ENCODE measurements around the gene CUL7. TPM values are rescaled to one million over a fixed set of nuclear protein-coding genes. Genes with fewer than 3 reads are reported as not detected.

The CUL7 gene
- polyA plus RNA-seq, 1 donor (not counting 4 experiments of a cell fraction or from before 2014, with no cell fraction given) = 8.1 TPM

- Histone ChIP-seq H3K9me1 (ENCODE audit: control insufficient read depth, extremely low read depth, insufficient read depth, low read length) (no peaks in the 10 kb centered on the region), H3K79me2 (ENCODE audit: control insufficient read depth, insufficient read depth, low read length) (no peaks in the 10 kb centered on the region), H3K27ac (ENCODE audit: control insufficient read depth, insufficient read depth, low read length) (no peak overlapping the region), H3K4me3 (ENCODE audit: control insufficient read depth in 2 of 3, extremely low read depth in 1 of 3, insufficient read depth in 2 of 3, low read depth in 1 of 3, low read length in 3 of 3) (no peak overlapping the region), H3K4me1 (ENCODE audit: control insufficient read depth, extremely low read depth, insufficient read depth, low read length) (no peaks in the 10 kb centered on the region), H3K27me3 (ENCODE audit: control insufficient read depth, extremely low read depth, insufficient read depth, low read length) (no peaks in the 10 kb centered on the region), H3K36me3 (ENCODE audit: control insufficient read depth in 2 of 2, extremely low read depth in 1 of 2, insufficient read depth in 2 of 2, low read length in 2 of 2) (peaks cover 30 to 35% of the 10 kb centered on the region in 2 experiments), H3K9me3 (ENCODE audit: control insufficient read depth, low read depth, low read length) (no peaks in the 10 kb centered on the region), H3K4me2 (ENCODE audit: control insufficient read depth, extremely low read depth, insufficient read depth, low read depth, low read length) (no peak overlapping the region), H2AFZ (ENCODE audit: control insufficient read depth, low read length) (no peak overlapping the region), H3K9ac (ENCODE audit: control insufficient read depth, extremely low read depth, insufficient read depth, low read length) (no peak overlapping the region), H4K20me1 (ENCODE audit: control insufficient read depth, extremely low read depth, insufficient read depth, low read length) (peaks cover 2% of the 10 kb centered on the region)
- TF ChIP-seq CTCF (optimal IDR thresholded peaks at IDR 0.05 in 1 of 3, IDR thresholded peaks at IDR 0.05 in 1 of 3, conservative IDR thresholded peaks at IDR 0.05 in 1 of 3; ENCODE audit: extremely low read depth in 1 of 3, insufficient read depth in 2 of 3, low read length in 3 of 3) (no peak), EZH2 (IDR thresholded peaks at IDR 0.05; ENCODE audit: low read length) (no peak)
- dilution Hi-C loops (cut with MboI; ENCODE audit: extremely low pct_ligation_motif_present, low sequenced_read_pairs) = no loop called here
- DNase-seq (ENCODE audit: low read depth, low spot score) (no peak), FAIRE-seq (no peak)
These were observed 15.9 kb downstream of the CUL7 start for GRCh38 chr6:43037706-43038105.

- Histone ChIP-seq H3K9me1 (ENCODE audit: control insufficient read depth, extremely low read depth, insufficient read depth, low read length) (no peaks in the 10 kb centered on the region), H3K27ac (ENCODE audit: control insufficient read depth, insufficient read depth, low read length) (no peak overlapping the region), H2AFZ (ENCODE audit: control insufficient read depth, low read length) (no peak overlapping the region), H3K79me2 (ENCODE audit: control insufficient read depth, insufficient read depth, low read length) (no peaks in the 10 kb centered on the region), H3K9ac (ENCODE audit: control insufficient read depth, extremely low read depth, insufficient read depth, low read length) (no peak overlapping the region), H3K36me3 (ENCODE audit: control insufficient read depth in 2 of 2, extremely low read depth in 1 of 2, insufficient read depth in 2 of 2, low read length in 2 of 2) (peaks cover 30 to 34% of the 10 kb centered on the region in 2 experiments), H3K4me2 (ENCODE audit: control insufficient read depth, extremely low read depth, insufficient read depth, low read depth, low read length) (no peak overlapping the region), H4K20me1 (ENCODE audit: control insufficient read depth, extremely low read depth, insufficient read depth, low read length) (peaks cover 2% of the 10 kb centered on the region), H3K4me1 (ENCODE audit: control insufficient read depth, extremely low read depth, insufficient read depth, low read length) (no peaks in the 10 kb centered on the region), H3K4me3 (ENCODE audit: control insufficient read depth in 2 of 3, extremely low read depth in 1 of 3, insufficient read depth in 2 of 3, low read depth in 1 of 3, low read length in 3 of 3) (no peak overlapping the region), H3K27me3 (ENCODE audit: control insufficient read depth, extremely low read depth, insufficient read depth, low read length) (no peaks in the 10 kb centered on the region), H3K9me3 (ENCODE audit: control insufficient read depth, low read depth, low read length) (no peaks in the 10 kb centered on the region)
- no peak for DNase-seq (ENCODE audit: low read depth, low spot score)
- no peak for FAIRE-seq
- dilution Hi-C loops (cut with MboI; ENCODE audit: extremely low pct_ligation_motif_present, low sequenced_read_pairs) = no loop called here
- TF ChIP-seq CTCF (optimal IDR thresholded peaks at IDR 0.05 in 1 of 3, IDR thresholded peaks at IDR 0.05 in 1 of 3, conservative IDR thresholded peaks at IDR 0.05 in 1 of 3; ENCODE audit: extremely low read depth in 1 of 3, insufficient read depth in 2 of 3, low read length in 3 of 3) (no peak), EZH2 (IDR thresholded peaks at IDR 0.05; ENCODE audit: low read length) (no peak)
These were observed 16.5 kb downstream of the CUL7 start for GRCh38 chr6:43037197-43037596.

Measured in keratinocyte (primary cell).